Liver (tissue), 9 donors: Measurements from ENCODE around the gene P3H2. TPM values are rescaled to one million over a fixed set of nuclear protein-coding genes. Genes with fewer than 3 reads are reported as not detected.

Experiments
- DNase-seq: peaks from one replicate; pipeline ENCODE4 v3.0.0-alpha.2; 2017; ENCODE audit warnings: low spot score
- H3K27ac ChIP-seq, 2 donors: one replicate each; pipeline ENCODE4 v1.7.0; 2013; ENCODE audit warnings: inconsistent platforms in 2 of 2, low read length in 2 of 2, control low read depth in 1 of 2, low read depth in 1 of 2, mild to moderate bottlenecking in 1 of 2
- H3K27me3 ChIP-seq, 4 donors: one replicate each; pipeline versions ENCODE4 v1.6.1 to v1.7.0; 2013; ENCODE audit warnings: low read length in 3 of 4, inconsistent platforms in 1 of 4, mild to moderate bottlenecking in 1 of 4, moderate library complexity in 1 of 4; ENCODE audit not compliant: control insufficient read depth in 4 of 4, insufficient read depth in 4 of 4
- H3K36me3 ChIP-seq, 4 donors: one replicate each; pipeline versions ENCODE4 v1.6.1 to v1.7.0; 2013; ENCODE audit warnings: low read length in 3 of 4, mild to moderate bottlenecking in 3 of 4, low read depth in 1 of 4, moderate library complexity in 1 of 4; ENCODE audit not compliant: control insufficient read depth in 4 of 4, insufficient read depth in 3 of 4
- H3K4me1 ChIP-seq, 4 donors: one replicate each; pipeline versions ENCODE4 v1.6.1 to v1.7.0; 2013; ENCODE audit warnings: low read length in 3 of 4, mild to moderate bottlenecking in 3 of 4, moderate library complexity in 1 of 4; ENCODE audit not compliant: control insufficient read depth in 4 of 4, insufficient read depth in 4 of 4
- H3K4me3 ChIP-seq, 3 donors: one replicate each; pipeline versions ENCODE4 v1.6.1 to v1.7.0; 2013; ENCODE audit warnings: low read length in 3 of 3, control low read depth in 1 of 3, low read depth in 1 of 3, mild to moderate bottlenecking in 1 of 3
- H3K9ac ChIP-seq, 2 donors: one replicate each; pipeline ENCODE4 v1.7.0; 2013; ENCODE audit warnings: low read length in 2 of 2, mild to moderate bottlenecking in 2 of 2, moderate library complexity in 2 of 2, control low read depth in 1 of 2, low read depth in 1 of 2
- H3K9me3 ChIP-seq, 4 donors: one replicate each; pipeline versions ENCODE4 v1.6.1 to v1.7.0; 2013; ENCODE audit warnings: low read length in 3 of 4; ENCODE audit not compliant: control insufficient read depth in 4 of 4
- ATF3 ChIP-seq: IDR thresholded peaks from 2 replicates; pipeline ENCODE4 v1.6.1; 2016; ENCODE audit warnings: antibody characterized with exemption
- CTCF ChIP-seq: fragments of 150-350 bp; IDR thresholded peaks from 2 replicates; pipeline ENCODE4 v1.5.1; 2017; ENCODE audit warnings: improper control_type of control experiment, low read depth, low read length; ENCODE audit not compliant: missing input control
- EGR1 ChIP-seq, 2 donors: IDR thresholded peaks; 2 replicates each; pipeline ENCODE4 v1.6.1; 2016 to 2018; ENCODE audit warnings: antibody characterized with exemption in 2 of 2, low read depth in 2 of 2
- FOXA1 ChIP-seq: IDR thresholded peaks from 2 replicates; pipeline ENCODE4 v1.6.1; 2016; ENCODE audit warnings: antibody characterized with exemption
- FOXA2 ChIP-seq: IDR thresholded peaks from 2 replicates; pipeline ENCODE4 v1.6.1; 2016; ENCODE audit warnings: antibody characterized with exemption
- HNF4G ChIP-seq: IDR thresholded peaks from 2 replicates; pipeline ENCODE4 v1.6.1; 2016; ENCODE audit warnings: antibody characterized with exemption
- JUND ChIP-seq, 2 donors: IDR thresholded peaks; 2 replicates each; pipeline ENCODE4 v1.6.1; 2016; ENCODE audit warnings: antibody characterized with exemption in 2 of 2
- MAX ChIP-seq: IDR thresholded peaks from 2 replicates; pipeline ENCODE4 v1.6.1; 2016; ENCODE audit warnings: antibody characterized with exemption
- NR2F2 ChIP-seq: IDR thresholded peaks from 2 replicates; pipeline ENCODE4 v1.6.1; 2016; ENCODE audit warnings: antibody characterized with exemption
- RAD21 ChIP-seq, 2 donors: IDR thresholded peaks; 2 replicates each; pipeline ENCODE4 v1.6.1; 2016; ENCODE audit warnings: antibody characterized with exemption in 2 of 2, mild to moderate bottlenecking in 2 of 2
- REST ChIP-seq: IDR thresholded peaks from 2 replicates; pipeline ENCODE4 v1.6.1; 2016; ENCODE audit warnings: antibody characterized with exemption, mild to moderate bottlenecking
- RXRA ChIP-seq, 2 donors: IDR thresholded peaks; 2 replicates each; pipeline ENCODE4 v1.6.1; 2017 to 2018; ENCODE audit warnings: antibody characterized with exemption in 2 of 2, mild to moderate bottlenecking in 1 of 2
- SP1 ChIP-seq: IDR thresholded peaks from 2 replicates; pipeline ENCODE4 v1.6.1; 2018; ENCODE audit warnings: antibody characterized with exemption, mild to moderate bottlenecking
- ZBTB33 ChIP-seq: IDR thresholded peaks from 2 replicates; pipeline ENCODE4 v1.6.1; 2016; ENCODE audit warnings: antibody characterized with exemption
- WGBS: extraction: QIAGEN DNeasy Blood & Tissue Kit; methylation state at CpG from one replicate; pipeline ENCODE4 v1.1.7; 2013; 5-methylcytosine and 5-hydroxymethylcytosine counted together
- polyA plus RNA-seq, 2 donors: library from polyadenylated mRNA; stranded (reverse) in 1 of 2; unstranded in 1 of 2; fragments of 200-250 nt in 1 of 2; fragments of >200 nt in 1 of 2; fragmentation: Nextera tagmentation in 1 of 2; extraction: Ambion mirVana in 1 of 2; gene quantifications; one replicate each; pipeline versions ENCODE4 v1.2.1 to v1.2.3, GENCODE V29; 2013 to 2015
- total RNA-seq, 2 donors: library from RNA; depleted of rRNA; stranded (reverse); fragments of >200 nt; gene quantifications; one replicate each; pipeline ENCODE4 v1.2.3, GENCODE V29; 2014
- donor health status: healthy.
- donor health status: healthy.
- donor health status: healthy.
- donor health status: healthy.
- donor health status: healthy.

Gene P3H2
- total and polyA plus RNA-seq, 4 donors: 1.9 to 6.9 (median 4.1) TPM

GRCh38 chr3:190110826-190111225 is 9.9 kb downstream of the P3H2 start:
- DNase-seq: no peak
- H3K36me3 ChIP-seq: no peaks in the 10 kb centered on the region
- peaks cover 0 to 3% (median 0%) of the 10 kb centered on the region in 4 donors for H3K27me3 ChIP-seq
- peaks cover 0 to 1% (median 0%) of the 10 kb centered on the region in 4 donors for H3K4me1 ChIP-seq
- TF ChIP-seq JUND (IDR thresholded peaks at IDR 0.05): no peak
- no peak for TF ChIP-seq SP1
- TF ChIP-seq FOXA2: no peak
- WGBS: 24% methylated on average over 1 of the region's 1 CpG
- no peak overlapping the region for H3K9ac ChIP-seq
- H3K27ac ChIP-seq: no peak overlapping the region
- no peak overlapping the region for H3K4me3 ChIP-seq
- H3K9me3 ChIP-seq: no peaks in the 10 kb centered on the region

- Histone ChIP-seq H3K9ac (no peak overlapping the region), H3K27ac (no peak overlapping the region)
These were observed 11.3 kb downstream of the P3H2 start for GRCh38 chr3:190109441-190109840.

More at GRCh38 chr3:190109441-190109840, 11.3 kb downstream of the P3H2 start:
- TF ChIP-seq FOXA2 (no peak), SP1 (no peak), FOXA1 (no peak), JUND (IDR thresholded peaks at IDR 0.05) (no peak), CTCF (no peak), HNF4G (no peak), NR2F2 (no peak), REST (no peak), ATF3 (no peak), EGR1 (IDR thresholded peaks at IDR 0.05; ENCODE audit: low read depth in 2 of 2) (no peak), RAD21 (IDR thresholded peaks at IDR 0.05) (no peak), MAX (no peak), RXRA (IDR thresholded peaks at IDR 0.05) (no peak), ZBTB33 (no peak)
- peaks cover 0 to 1% (median 0%) of the 10 kb centered on the region in 4 donors for H3K4me1 ChIP-seq
- H3K36me3 ChIP-seq: no peaks in the 10 kb centered on the region
- DNase-seq: no peak
- H3K9me3 ChIP-seq: no peaks in the 10 kb centered on the region
- H3K27me3 ChIP-seq: no peaks in the 10 kb centered on the region
- H3K4me3 ChIP-seq: no peak overlapping the region
